ENCODE data around the gene TFB1M. TPM values are rescaled to one million over a fixed set of nuclear protein-coding genes. Genes with fewer than 3 reads are reported as not detected.

The TFB1M gene
- total and polyA plus RNA-seq, 2 donors (not counting 3 experiments of a cell fraction or from before 2014, with no cell fraction given) = 12.9 to 35.5 TPM

GRCh38 chr6:155284775-155285174, 29.5 kb downstream of the TFB1M start:
- CTCF ChIA-PET = no interaction called here
- no peaks in the 10 kb centered on the region for H3K9me3 ChIP-seq (replicated peaks; ENCODE audit: control insufficient read depth, insufficient read depth, low read length)
- no peak overlapping the region for H3K4me2 ChIP-seq (ENCODE audit: insufficient read depth, low read length)
- H3K27ac ChIP-seq (ENCODE audit: insufficient read depth, low read depth, low read length) = no peak overlapping the region
- no peak overlapping the region for H3K4me3 ChIP-seq (replicated peaks in 1 of 3; ENCODE audit: insufficient read depth in 1 of 3, low read depth in 1 of 3, low read length in 3 of 3)
- BruUV-seq (replicated peaks) = no TSS peak
- peaks cover 7% of the 10 kb centered on the region for H3K79me2 ChIP-seq (ENCODE audit: control insufficient read depth, insufficient read depth, low read length)
- no peaks in the 10 kb centered on the region for H3K27me3 ChIP-seq (ENCODE audit: control insufficient read depth in 2 of 2, insufficient read depth in 2 of 2, low read length in 2 of 2)
- no peak for DNase-seq (ENCODE audit: low read depth, low spot score)
- POLR2A ChIA-PET = no interaction called here
- no peak for TF ChIP-seq GATA2 (IDR thresholded peaks at IDR 0.05; ENCODE audit: insufficient read depth, insufficient read length, low read depth, low read length)
- TF ChIP-seq FOS (IDR thresholded peaks at IDR 0.05; ENCODE audit: borderline replicate concordance, insufficient read depth, low read length) = no peak
- no peak for TF ChIP-seq POLR2AphosphoS5 (IDR thresholded peaks at IDR 0.05; ENCODE audit: insufficient read depth, low read depth, low read length)
- H3K36me3 ChIP-seq (ENCODE audit: control insufficient read depth in 2 of 2, extremely low read depth in 1 of 2, insufficient read depth in 2 of 2, low read length in 2 of 2) = peaks cover 6 to 10% of the 10 kb centered on the region in 2 experiments
- intact Hi-C loops (cut with micrococcal nuclease) (no loop called here), dilution Hi-C loops (cut with MboI; ENCODE audit: extremely low pct_ligation_motif_present, low sequenced_read_pairs) (no loop called here)
- H3K9me1 ChIP-seq (replicated peaks; ENCODE audit: control insufficient read depth, extremely low read depth, insufficient read depth, low read length) = no peaks in the 10 kb centered on the region
- H3K9ac ChIP-seq (replicated peaks; ENCODE audit: extremely low read depth, insufficient read depth, low read length) = no peak overlapping the region
- no peak overlapping the region for H2AFZ ChIP-seq (ENCODE audit: low read depth, low read length)
- no peaks in the 10 kb centered on the region for H3K4me1 ChIP-seq (ENCODE audit: control insufficient read depth, extremely low read depth, insufficient read depth, low read length)
- H4K20me1 ChIP-seq (replicated peaks; ENCODE audit: control insufficient read depth, extremely low read depth, insufficient read depth, low read length) = no peaks in the 10 kb centered on the region
- no peak for FAIRE-seq

- DNase-seq (ENCODE audit: low read depth, low spot score) (no peak), FAIRE-seq (no peak)
- no peak overlapping the region for H2AFZ ChIP-seq (ENCODE audit: low read depth, low read length)
- H3K9me1 ChIP-seq (replicated peaks; ENCODE audit: control insufficient read depth, extremely low read depth, insufficient read depth, low read length) = no peaks in the 10 kb centered on the region
- no TSS peak for BruUV-seq (replicated peaks)
- H3K4me3 ChIP-seq (replicated peaks in 1 of 3; ENCODE audit: insufficient read depth in 1 of 3, low read depth in 1 of 3, low read length in 3 of 3) = no peak overlapping the region
- no peaks in the 10 kb centered on the region for H3K9me3 ChIP-seq (replicated peaks; ENCODE audit: control insufficient read depth, insufficient read depth, low read length)
- intact Hi-C loops (cut with micrococcal nuclease) (loop anchor here (2.0 kb wide), 1 partner anchor 16 kb away; no protein-coding TSS in a partner anchor), dilution Hi-C loops (cut with MboI; ENCODE audit: extremely low pct_ligation_motif_present, low sequenced_read_pairs) (no loop called here)
- TF ChIP-seq MYC (IDR thresholded peaks at IDR 0.05; ENCODE audit: low read depth, low read length) (no peak), POLR2AphosphoS5 (IDR thresholded peaks at IDR 0.05; ENCODE audit: insufficient read depth, low read depth, low read length) (no peak), EZH2 (IDR thresholded peaks at IDR 0.05; ENCODE audit: borderline replicate concordance, low read depth, low read length, severe bottlenecking) (no peak), POLR2A (IDR thresholded peaks at IDR 0.05; ENCODE audit: low read depth, low read length) (no peak), FOS (IDR thresholded peaks at IDR 0.05; ENCODE audit: borderline replicate concordance, insufficient read depth, low read length) (no peak), JUN (IDR thresholded peaks at IDR 0.05; ENCODE audit: borderline replicate concordance, insufficient read depth, insufficient read length, low read depth) (no peak), GATA2 (IDR thresholded peaks at IDR 0.05; ENCODE audit: insufficient read depth, insufficient read length, low read depth, low read length) (no peak)
- TF ChIP-seq, protein P1, sequence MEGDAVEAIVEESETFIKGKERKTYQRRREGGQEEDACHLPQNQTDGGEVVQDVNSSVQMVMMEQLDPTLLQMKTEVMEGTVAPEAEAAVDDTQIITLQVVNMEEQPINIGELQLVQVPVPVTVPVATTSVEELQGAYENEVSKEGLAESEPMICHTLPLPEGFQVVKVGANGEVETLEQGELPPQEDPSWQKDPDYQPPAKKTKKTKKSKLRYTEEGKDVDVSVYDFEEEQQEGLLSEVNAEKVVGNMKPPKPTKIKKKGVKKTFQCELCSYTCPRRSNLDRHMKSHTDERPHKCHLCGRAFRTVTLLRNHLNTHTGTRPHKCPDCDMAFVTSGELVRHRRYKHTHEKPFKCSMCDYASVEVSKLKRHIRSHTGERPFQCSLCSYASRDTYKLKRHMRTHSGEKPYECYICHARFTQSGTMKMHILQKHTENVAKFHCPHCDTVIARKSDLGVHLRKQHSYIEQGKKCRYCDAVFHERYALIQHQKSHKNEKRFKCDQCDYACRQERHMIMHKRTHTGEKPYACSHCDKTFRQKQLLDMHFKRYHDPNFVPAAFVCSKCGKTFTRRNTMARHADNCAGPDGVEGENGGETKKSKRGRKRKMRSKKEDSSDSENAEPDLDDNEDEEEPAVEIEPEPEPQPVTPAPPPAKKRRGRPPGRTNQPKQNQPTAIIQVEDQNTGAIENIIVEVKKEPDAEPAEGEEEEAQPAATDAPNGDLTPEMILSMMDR (IDR thresholded peaks at IDR 0.05; ENCODE audit: extremely low read depth in 1 of 2, insufficient read depth in 1 of 2, low read depth in 1 of 2, low read length in 2 of 2) = no peak
- TF ChIP-seq, protein P2, sequence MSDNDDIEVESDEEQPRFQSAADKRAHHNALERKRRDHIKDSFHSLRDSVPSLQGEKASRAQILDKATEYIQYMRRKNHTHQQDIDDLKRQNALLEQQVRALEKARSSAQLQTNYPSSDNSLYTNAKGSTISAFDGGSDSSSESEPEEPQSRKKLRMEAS (IDR thresholded peaks at IDR 0.05; ENCODE audit: insufficient read depth, insufficient read length) = no peak
- no peak overlapping the region for H3K4me2 ChIP-seq (ENCODE audit: insufficient read depth, low read length)
- POLR2A ChIA-PET = no interaction called here
- CTCF ChIA-PET = interaction anchor here (1.5 to 2.5 kb wide), 2 partner anchors 39 to 603 kb away, joined by 5 to 11 read pairs; no protein-coding TSS in a partner anchor
- H3K79me2 ChIP-seq (ENCODE audit: control insufficient read depth, insufficient read depth, low read length) = peaks cover 8% of the 10 kb centered on the region
- H3K27ac ChIP-seq (ENCODE audit: insufficient read depth, low read depth, low read length) = no peak overlapping the region
- H4K20me1 ChIP-seq (replicated peaks; ENCODE audit: control insufficient read depth, extremely low read depth, insufficient read depth, low read length) = no peaks in the 10 kb centered on the region
- H3K4me1 ChIP-seq (ENCODE audit: control insufficient read depth, extremely low read depth, insufficient read depth, low read length) = peaks cover 27% of the 10 kb centered on the region
- H3K27me3 ChIP-seq (ENCODE audit: control insufficient read depth in 2 of 2, insufficient read depth in 2 of 2, low read length in 2 of 2) = no peaks in the 10 kb centered on the region
- H3K9ac ChIP-seq (replicated peaks; ENCODE audit: extremely low read depth, insufficient read depth, low read length) = no peak overlapping the region
- peaks cover 3 to 6% of the 10 kb centered on the region in 2 experiments for H3K36me3 ChIP-seq (ENCODE audit: control insufficient read depth in 2 of 2, extremely low read depth in 1 of 2, insufficient read depth in 2 of 2, low read length in 2 of 2)
Measured at GRCh38 chr6:155278319-155279049, 35.8 kb downstream of the TFB1M start.

Measured in endothelial cell of umbilical vein (primary cell).